H9 (cell line): Measurements from ENCODE around the gene ANKRD16. TPM values are rescaled to one million over a fixed set of nuclear protein-coding genes. Genes with fewer than 3 reads are reported as not detected.

ENCODE experiments used
- DNase-seq: peaks from one replicate; pipeline ENCODE4 v3.0.0-alpha.2; 2017
- H2AFZ ChIP-seq: one replicate; pipeline ENCODE4 v1.6.1; 2013; ENCODE audit warnings: mild to moderate bottlenecking, low read length, control low read depth, moderate library complexity
- H2AK5ac ChIP-seq: 2 replicates; pipeline ENCODE4 v1.6.1; 2013; ENCODE audit warnings: low read length, control low read depth, mixed read lengths; ENCODE audit not compliant: insufficient read length
- H2BK120ac ChIP-seq: one replicate; pipeline ENCODE4 v1.6.1; 2013; ENCODE audit warnings: low read depth, mild to moderate bottlenecking, low read length, control low read depth, inconsistent platforms; ENCODE audit not compliant: poor library complexity, severe bottlenecking
- H2BK12ac ChIP-seq: 2 replicates; pipeline ENCODE4 v1.6.1; 2013; ENCODE audit warnings: low read length, control low read depth, mixed read lengths, low read depth; ENCODE audit not compliant: insufficient read length
- H2BK15ac ChIP-seq: 2 replicates; pipeline ENCODE4 v1.6.1; 2013; ENCODE audit warnings: low read depth, low read length, control low read depth
- H2BK20ac ChIP-seq: one replicate; pipeline ENCODE4 v1.6.1; 2013; ENCODE audit warnings: low read depth, mild to moderate bottlenecking, low read length, control low read depth, inconsistent platforms; ENCODE audit not compliant: poor library complexity, severe bottlenecking
- H2BK5ac ChIP-seq: 2 replicates; pipeline ENCODE4 v1.6.1; 2013; ENCODE audit warnings: low read length, control low read depth, mixed read lengths; ENCODE audit not compliant: insufficient read length
- H3K14ac ChIP-seq: 2 replicates; pipeline ENCODE4 v1.6.1; 2013; ENCODE audit warnings: low read length, control low read depth; ENCODE audit not compliant: insufficient read depth
- H3K18ac ChIP-seq: 2 replicates; pipeline ENCODE4 v1.6.1; 2013; ENCODE audit warnings: low read depth, mild to moderate bottlenecking, mixed read lengths, low read length, control low read depth; ENCODE audit not compliant: insufficient read length
- H3K23ac ChIP-seq: 2 replicates; pipeline ENCODE4 v1.6.1; 2013; ENCODE audit warnings: low read length, control low read depth, mixed read lengths, low read depth; ENCODE audit not compliant: insufficient read length
- H3K23me2 ChIP-seq: 2 replicates; pipeline ENCODE4 v1.6.1; 2013; ENCODE audit warnings: low read depth, mild to moderate bottlenecking, mixed read lengths, low read length, control low read depth; ENCODE audit not compliant: insufficient read length, poor library complexity, severe bottlenecking
- H3K27ac ChIP-seq: 2 replicates; pipeline ENCODE4 v1.5.1; 2013; ENCODE audit warnings: low read length, control low read depth, mixed read lengths, low read depth; ENCODE audit not compliant: insufficient read length
- H3K27me3 ChIP-seq: 2 replicates; pipeline ENCODE4 v1.6.1; 2013; ENCODE audit warnings: low read length, control low read depth, inconsistent platforms; ENCODE audit not compliant: insufficient read depth
- H3K4ac ChIP-seq: 2 replicates; pipeline ENCODE4 v1.6.1; 2013; ENCODE audit warnings: low read depth, mild to moderate bottlenecking, control low read depth, inconsistent platforms, low read length, moderate library complexity
- H3K4me1 ChIP-seq: 2 replicates; pipeline ENCODE4 v1.6.1; 2013; ENCODE audit warnings: low read length, control low read depth, inconsistent platforms; ENCODE audit not compliant: insufficient read depth
- H3K4me2 ChIP-seq: 2 replicates; pipeline ENCODE4 v1.6.1; 2013; ENCODE audit warnings: low read length, control low read depth, mixed read lengths; ENCODE audit not compliant: insufficient read length, insufficient read depth
- H3K56ac ChIP-seq: 2 replicates; pipeline ENCODE4 v1.6.1; 2013; ENCODE audit warnings: low read depth, mild to moderate bottlenecking, mixed read lengths, low read length, control low read depth; ENCODE audit not compliant: insufficient read length
- H3K79me1 ChIP-seq: 2 replicates; pipeline ENCODE4 v1.6.1; 2013; ENCODE audit warnings: low read depth, mild to moderate bottlenecking, moderate library complexity, low read length, control low read depth, inconsistent platforms; ENCODE audit not compliant: insufficient read depth, poor library complexity, severe bottlenecking
- H3K79me2 ChIP-seq: 2 replicates; pipeline ENCODE4 v1.6.1; 2013; ENCODE audit warnings: low read length, control low read depth, inconsistent platforms; ENCODE audit not compliant: insufficient read depth
- H3K9ac ChIP-seq: 2 replicates; pipeline ENCODE4 v1.6.1; 2013; ENCODE audit warnings: low read length, control low read depth, mixed read lengths; ENCODE audit not compliant: insufficient read length; ENCODE audit errors: extremely low read depth
- H3K9me3 ChIP-seq: one replicate; pipeline ENCODE4 v1.6.1; 2013; ENCODE audit warnings: low read depth, low read length, inconsistent platforms; ENCODE audit not compliant: control insufficient read depth
- H3T11ph ChIP-seq: one replicate; pipeline ENCODE4 v1.6.1; 2013; ENCODE audit warnings: mild to moderate bottlenecking, low read length, control low read depth, inconsistent platforms
- H4K20me1 ChIP-seq: one replicate; pipeline ENCODE4 v1.6.1; 2013; ENCODE audit not compliant: control insufficient read depth, insufficient read length, insufficient read depth
- H4K5ac ChIP-seq: 2 replicates; pipeline ENCODE4 v1.6.1; 2013; ENCODE audit warnings: low read depth, mild to moderate bottlenecking, mixed read lengths, low read length, control low read depth; ENCODE audit not compliant: insufficient read length
- H4K8ac ChIP-seq: replicated peaks from 2 replicates; pipeline ENCODE4 v1.6.1; 2013; ENCODE audit warnings: low read length, control low read depth, mixed read lengths, low read depth; ENCODE audit not compliant: insufficient read length
- H4K91ac ChIP-seq: 2 replicates; pipeline ENCODE4 v1.6.1; 2013; ENCODE audit warnings: low read depth, mild to moderate bottlenecking, moderate library complexity, mixed read lengths, low read length, control low read depth; ENCODE audit not compliant: insufficient read length
- H3K27ac Mint-ChIP-seq, 3 experiments: 2 replicates in 2 of 3; 3 replicates in 1 of 3; pipeline ENCODE4 v1.8.0; 2020 to 2021; ENCODE audit warnings: mixed read lengths in 3 of 3, mild to moderate bottlenecking in 1 of 3, moderate library complexity in 1 of 3
- H3K27me3 Mint-ChIP-seq: 2 replicates; pipeline ENCODE4 v1.8.0; 2021; ENCODE audit warnings: low read depth, mild to moderate bottlenecking, moderate library complexity, mixed read lengths
- H3K36me3 Mint-ChIP-seq, 3 experiments: 2 replicates in 2 of 3; 3 replicates in 1 of 3; pipeline ENCODE4 v1.8.0; 2020 to 2021; ENCODE audit warnings: low read depth in 3 of 3, mixed read lengths in 3 of 3; ENCODE audit not compliant: insufficient read depth in 1 of 3
- H3K4me1 Mint-ChIP-seq, 2 experiments: 2 replicates each; pipeline ENCODE4 v1.8.0; 2020; ENCODE audit warnings: mixed read lengths in 2 of 2
- H3K4me3 Mint-ChIP-seq, 2 experiments: 2 replicates in 1 of 2; 3 replicates in 1 of 2; pipeline ENCODE4 v1.8.0; 2020 to 2021; ENCODE audit warnings: mild to moderate bottlenecking in 2 of 2, mixed read lengths in 2 of 2, moderate library complexity in 1 of 2
- H3K9me3 Mint-ChIP-seq, 2 experiments: 2 replicates in 1 of 2; 3 replicates in 1 of 2; pipeline ENCODE4 v1.8.0; 2020; ENCODE audit warnings: mild to moderate bottlenecking in 2 of 2, mixed read lengths in 2 of 2, moderate library complexity in 1 of 2
- CTCF ChIP-seq: fragments of 200-600 bp; sonication (generic); conservative IDR thresholded peaks from 3 replicates; pipeline ENCODE4 v1.8.0; 2021; ENCODE audit warnings: antibody characterized with exemption, mild to moderate bottlenecking
- WGBS: extraction: QIAGEN DNeasy Blood & Tissue Kit; methylation state at CpG from one replicate; pipeline ENCODE4 v1.1.7; 2013; ENCODE audit warnings: missing lambda C conversion rate, low lambda C conversion rate, mixed read lengths; ENCODE audit not compliant: insufficient read length; ENCODE audit errors: extremely low coverage; 5-methylcytosine and 5-hydroxymethylcytosine counted together
- total RNA-seq: library from RNA; stranded (reverse); gene quantifications from 2 replicates; pipeline ENCODE4 v1.2.1, GENCODE V29; 2021

ANKRD16 gene
- total RNA-seq, 1 experiment from 2014 or later, result 11.4 TPM

GRCh38 chr10:5813091-5813340 is 76.7 kb downstream of the ANKRD16 start:
- Histone ChIP-seq H3K79me1 (no peaks in the 10 kb centered on the region), H2AK5ac (no peak overlapping the region), H3K4me2 (peak overlapping the region; percentile 71), H3K27me3 (no peaks in the 10 kb centered on the region), H3K4me1 (no peaks in the 10 kb centered on the region), H2BK120ac (no peak overlapping the region), H3K23me2 (peaks cover 4% of the 10 kb centered on the region), H3K4ac (no peak overlapping the region), H3K79me2 (peaks cover 39% of the 10 kb centered on the region; the same call in 1 of the 2 replicates), H3K9ac (peak overlapping the region; percentile 96), H4K8ac (no peak overlapping the region), H2BK12ac (no peak overlapping the region), H2AFZ (no peak overlapping the region), H3K56ac (no peak overlapping the region), H4K20me1 (no peaks in the 10 kb centered on the region), H2BK20ac (no peak overlapping the region), H2BK5ac (no peak overlapping the region), H3K14ac (peak overlapping the region; percentile 96), H3K18ac (peak overlapping the region; percentile 91), H3K23ac (no peak overlapping the region), H3K9me3 (no peaks in the 10 kb centered on the region), H3K27ac (peak overlapping the region; percentile 73), H3T11ph (no peak overlapping the region), H4K91ac (no peak overlapping the region), H2BK15ac (no peak overlapping the region), H4K5ac (no peak overlapping the region)
- Mint-ChIP-seq H3K9me3 (no peaks in the 10 kb centered on the region; a peak in 2 of 5 replicates), H3K27ac (peak overlapping the region; percentile 95 to 96 (median 95); a peak in 6 of 7 replicates), H3K27me3 (no peaks in the 10 kb centered on the region; the same call in 1 of the 2 replicates), H3K36me3 (peaks cover 10 to 19% (median 16%) of the 10 kb centered on the region in 3 experiments), H3K4me3 (peak overlapping the region; percentile 74 to 92), H3K4me1 (peaks cover 30 to 33% of the 10 kb centered on the region in 2 experiments)
- WGBS, result no CpG with 5 or more reads among the region's 29 CpGs
- TF ChIP-seq CTCF, result no peak
- DNase-seq, result no peak
